Left cardiac atrium (tissue), 4 donors: Measurements from ENCODE around the gene MROH8. TPM values are rescaled to one million over a fixed set of nuclear protein-coding genes. Genes with fewer than 3 reads are reported as not detected.
"Not testable (repeated sequence)": the region's sequence is repeated elsewhere in the genome, so short reads cannot be mapped to it uniquely, and the experiment has no call there.

Source experiments
- ATAC-seq, 2 donors: fragments of 200-7000 bp; cut with Tn5 transposase; one replicate each; pipeline ENCODE4 v1.9.1; 2020; ENCODE audit warnings: mild to moderate bottlenecking in 2 of 2, moderate library complexity in 2 of 2
- DNase-seq: peaks from one replicate; pipeline ENCODE4 v3.0.0-alpha.2; 2020
- intact Hi-C, 2 donors: fragments of 100-400 bp; cut with DNase I; formaldehyde crosslinking; loops; one replicate each; pipeline versions ENCODE4 v1.14.1 to v1.15.1; 2022 to 2023
- total RNA-seq, 2 donors: library from RNA; stranded (reverse); fragmentation: NEBNext Ultra II Directional; extraction: Animal tissue kit (Norgen Biotek cat#: 25700); gene quantifications; one replicate each; pipeline ENCODE4 v1.2.1, GENCODE V29; 2021
- donor health status: DM: no; HTN: yes; CAD: no.
- donor health status: DM: no; HTN: yes; CAD: no; lungs with severe emphysema.
- donor health status: DM: yes; HTN: yes; CAD: no.
- donor health status: Dilated cardiomyopathy.

Gene MROH8
- total RNA-seq, 2 donors from 2014 or later, result 4.8 to 6.8 TPM

DNA sequence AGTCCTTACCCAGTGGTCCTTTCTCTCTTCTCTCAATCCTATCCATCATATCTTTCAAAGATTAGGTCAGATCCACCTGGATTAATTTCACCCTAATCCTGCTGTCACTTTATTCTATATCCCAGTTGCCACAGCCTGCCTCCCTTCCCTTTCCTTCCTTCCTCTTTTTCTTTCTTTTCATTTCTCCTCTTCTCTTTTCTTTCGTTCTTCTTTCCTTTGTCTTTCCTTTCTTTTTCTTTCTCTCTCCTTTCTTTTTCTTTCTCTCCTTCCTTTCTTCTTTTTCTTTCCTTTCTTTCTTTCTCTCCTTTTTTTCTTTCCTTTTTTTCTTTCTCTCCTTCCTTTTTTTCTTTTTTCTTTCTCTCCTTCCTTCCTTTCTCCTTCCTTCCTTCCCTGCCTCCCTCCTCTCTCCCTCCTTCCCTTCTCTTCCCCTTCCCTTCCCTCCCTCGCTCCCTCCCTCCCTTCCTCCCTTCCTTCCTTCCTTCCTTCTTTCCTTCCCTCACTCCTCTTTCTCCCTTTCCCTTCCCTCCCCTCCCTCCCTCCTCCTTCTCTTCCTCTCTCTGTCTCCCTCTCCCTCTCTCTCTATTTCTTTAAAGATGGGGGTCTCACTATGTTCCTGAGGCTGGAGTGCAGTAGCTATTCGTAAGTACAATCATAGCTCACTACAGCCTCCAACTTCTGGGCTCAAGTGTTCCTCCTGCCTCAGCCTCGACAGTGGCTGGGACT lies 15.4 kb downstream of the MROH8 start:
- intact Hi-C loops, result no loop called here
- ATAC-seq (no peak), DNase-seq (no peak)

DNA sequence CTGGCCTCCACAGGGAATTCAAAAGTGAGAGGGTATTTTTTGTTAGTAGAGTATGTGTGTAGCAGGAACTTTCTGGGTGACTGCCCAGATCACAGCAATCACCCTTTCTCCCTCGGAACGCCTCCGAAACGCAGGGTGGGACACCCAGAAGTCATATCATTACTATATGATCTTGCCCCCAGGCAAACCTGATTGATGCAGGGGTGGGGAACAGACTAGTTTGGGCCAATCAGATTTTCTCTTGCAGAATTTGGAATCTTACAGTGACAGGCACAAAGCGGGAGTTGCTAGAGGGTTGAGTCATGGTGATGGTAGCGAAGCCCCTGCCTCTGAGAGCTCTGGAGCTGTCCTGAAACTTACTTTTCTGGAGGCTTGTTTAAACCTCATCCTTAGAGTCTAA lies 16.7 kb downstream of the MROH8 start:
- no peak for ATAC-seq
- intact Hi-C loops, result no loop called here
- no peak for DNase-seq

DNA sequence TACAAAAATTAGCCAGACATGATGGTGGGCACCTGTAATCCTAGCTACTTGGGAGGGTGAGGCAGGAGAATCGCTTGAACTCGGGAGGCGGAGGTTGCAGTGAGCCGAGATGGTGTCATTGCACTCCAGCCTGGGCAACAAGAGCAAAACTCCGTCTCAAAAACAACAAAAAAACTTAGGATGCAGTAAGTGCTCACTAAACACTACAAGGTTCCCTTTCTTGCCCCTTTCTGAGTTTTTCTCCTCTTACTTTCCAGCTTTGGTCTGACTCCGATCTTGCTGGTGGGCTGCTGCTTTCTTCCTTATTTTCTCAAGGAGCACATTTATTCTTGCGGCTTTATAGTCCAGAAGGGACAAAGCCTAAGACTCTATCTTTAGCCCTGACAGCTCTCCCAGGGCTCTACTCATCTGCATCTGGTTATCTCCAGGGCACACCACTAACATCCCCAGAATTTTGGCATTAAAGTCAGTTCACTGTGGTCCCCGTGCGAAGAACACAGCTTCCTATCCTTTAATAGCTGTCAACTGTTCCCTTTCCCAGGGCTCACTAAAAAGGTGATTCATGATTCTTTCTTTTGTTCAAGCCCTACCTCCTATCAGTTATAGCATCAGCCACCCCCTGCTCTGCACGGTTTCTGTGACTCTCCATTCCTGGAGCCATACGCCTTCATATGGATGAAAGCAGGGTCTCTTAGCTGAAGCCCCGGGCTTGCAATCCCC lies 17.4 kb downstream of the MROH8 start:
- intact Hi-C loops, result no loop called here
- ATAC-seq, result peak; percentile 40 to 61
- DNase-seq, result no peak

GRCh38 chr20:37160683-37161082 lies 18.7 kb downstream of the MROH8 start:
- intact Hi-C loops, result no loop called here
- peak; percentile 38 to 74 for ATAC-seq

GRCh38 chr20:37158248-37158647 lies 21.1 kb downstream of the MROH8 start:
- DNase-seq (no peak), ATAC-seq (no peak)
- intact Hi-C loops, result no loop called here

More at GRCh38 chr20:37160683-37161082, 18.7 kb downstream of the MROH8 start:
- DNase-seq, result no peak

- DNase-seq, result no peak
- ATAC-seq, result no peak
- intact Hi-C loops, result no loop called here
These were observed 23.4 kb downstream of the MROH8 start for GRCh38 chr20:37155987-37156386.

- intact Hi-C loops, result no loop called here
- no peak for ATAC-seq
- no peak for DNase-seq
These were observed 24.6 kb downstream of the MROH8 start for GRCh38 chr20:37154684-37155298.

DNA sequence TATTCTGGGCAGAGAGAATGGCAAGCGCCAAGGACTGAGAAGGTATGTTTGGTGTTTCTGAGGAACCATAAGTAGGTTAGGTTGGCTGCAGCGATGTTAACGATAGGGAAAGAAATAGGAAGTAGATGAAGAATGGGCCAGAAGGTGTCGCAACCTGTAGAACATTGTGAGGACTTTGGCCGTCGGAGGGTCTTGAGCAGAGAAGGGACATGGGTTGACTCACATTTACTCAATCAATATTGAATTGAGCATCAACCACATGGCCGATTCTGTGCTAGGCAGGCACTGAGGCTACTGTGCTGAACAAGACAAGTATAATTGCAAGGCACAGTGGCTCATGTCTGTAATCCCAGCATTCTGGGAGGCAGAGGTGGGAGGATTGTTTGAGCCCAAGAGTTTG lies 27.1 kb downstream of the MROH8 start:
- DNase-seq (no peak), ATAC-seq (no peak)
- intact Hi-C loops, result no loop called here

DNA sequence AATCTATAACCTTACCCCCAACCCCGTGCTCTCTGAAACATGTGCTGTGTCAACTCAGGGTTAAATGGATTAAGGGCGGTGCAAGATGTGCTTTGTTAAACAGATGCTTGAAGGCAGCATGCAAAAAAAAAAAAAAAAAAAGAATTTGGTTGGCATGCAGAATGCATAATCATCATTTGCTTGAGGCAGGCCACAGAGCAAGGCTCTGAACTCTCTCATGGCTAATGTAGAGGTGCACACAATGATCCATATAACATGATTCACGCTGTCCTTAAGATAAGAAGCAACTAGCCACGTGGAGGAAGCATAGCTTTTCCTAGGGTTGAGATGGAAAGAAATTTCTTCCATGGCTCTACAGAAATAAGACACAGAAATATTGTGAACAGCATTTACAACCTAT lies 27.8 kb downstream of the MROH8 start:
- intact Hi-C loops, result no loop called here
- no peak for ATAC-seq
- DNase-seq, result no peak

DNA sequence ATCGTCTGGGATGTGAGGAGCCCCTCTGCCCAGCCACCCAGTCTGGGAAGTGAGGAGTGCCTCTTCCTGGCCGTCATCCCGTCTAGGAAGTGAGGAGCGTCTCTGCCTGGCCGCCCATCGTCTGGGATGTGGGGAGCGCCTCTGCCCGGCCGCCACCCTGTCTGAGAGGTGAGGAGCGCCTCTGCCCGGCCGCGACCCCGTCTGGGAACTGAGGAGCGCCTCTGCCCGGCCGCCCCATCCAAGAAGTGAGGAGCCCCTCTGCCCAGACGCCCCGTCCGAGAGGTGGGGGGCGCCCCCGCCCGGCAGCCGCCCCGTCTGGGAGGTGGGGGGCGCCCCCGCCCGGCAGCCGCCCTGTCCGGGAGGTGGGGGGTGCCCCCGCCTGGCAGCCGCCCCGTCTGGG lies 28.5 kb downstream of the MROH8 start:
- DNase-seq, intact Hi-C loops, ATAC-seq: not testable (repeated sequence)

DNA sequence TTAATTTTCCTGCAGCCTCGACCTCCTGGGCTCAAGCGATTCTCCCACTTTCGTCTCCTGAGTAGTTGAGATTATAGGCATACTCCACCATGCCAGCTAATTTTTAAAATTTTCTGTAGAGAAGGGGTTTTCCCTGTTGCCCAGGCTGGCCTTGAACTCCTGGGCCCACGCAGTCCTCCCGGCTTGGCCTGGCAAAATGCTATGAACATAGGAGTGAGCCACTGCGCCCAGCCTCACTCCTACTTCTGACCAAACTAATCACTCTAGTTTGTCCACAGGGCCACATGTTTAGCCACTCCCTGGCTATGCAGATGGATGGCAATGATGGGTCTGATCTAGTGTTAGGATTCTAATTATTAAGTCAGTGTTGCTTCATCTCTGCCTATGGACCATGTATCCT lies 32.1 kb downstream of the MROH8 start:
- intact Hi-C loops, result no loop called here
- ATAC-seq (no peak), DNase-seq (no peak)

- DNase-seq (no peak), ATAC-seq (no peak)
- intact Hi-C loops, result no loop called here
These were observed 34.4 kb downstream of the MROH8 start for GRCh38 chr20:37144856-37145404.

- ATAC-seq (no peak), DNase-seq (no peak)
- intact Hi-C loops, result no loop called here
These were observed 36.6 kb downstream of the MROH8 start for GRCh38 chr20:37142708-37143107.

DNA sequence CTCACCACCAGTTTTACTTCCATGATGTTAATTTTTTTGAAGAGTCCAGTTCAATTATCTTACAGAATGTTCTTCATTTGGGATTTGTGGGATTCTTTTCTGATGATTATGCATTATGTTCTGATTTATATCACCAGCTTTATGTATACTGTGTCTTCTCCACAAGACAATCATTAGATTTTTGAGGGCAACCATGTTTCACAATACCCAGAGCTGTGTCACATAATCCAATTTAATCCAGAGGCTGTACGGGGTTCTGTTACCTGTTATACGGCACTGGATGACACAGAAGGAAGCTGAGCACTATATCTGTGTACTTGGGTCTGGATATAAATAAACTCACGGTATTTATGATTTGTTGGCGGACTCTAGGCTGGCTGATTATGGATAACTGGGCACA lies 41.8 kb downstream of the MROH8 start:
- DNase-seq (no peak), ATAC-seq (no peak)
- intact Hi-C loops, result no loop called here

GRCh38 chr20:37133952-37134351 lies 45.4 kb downstream of the MROH8 start:
- ATAC-seq, result peak in 1 of 2 donors; percentile 15
- intact Hi-C loops, result no loop called here
- no peak for DNase-seq

- intact Hi-C loops, result no loop called here
- DNase-seq (no peak), ATAC-seq (no peak)
These were observed 47.9 kb downstream of the MROH8 start for GRCh38 chr20:37131486-37131885.

- ATAC-seq (no peak), DNase-seq (no peak)
- intact Hi-C loops, result no loop called here
These were observed 50.5 kb downstream of the MROH8 start for GRCh38 chr20:37128803-37129202.

DNA sequence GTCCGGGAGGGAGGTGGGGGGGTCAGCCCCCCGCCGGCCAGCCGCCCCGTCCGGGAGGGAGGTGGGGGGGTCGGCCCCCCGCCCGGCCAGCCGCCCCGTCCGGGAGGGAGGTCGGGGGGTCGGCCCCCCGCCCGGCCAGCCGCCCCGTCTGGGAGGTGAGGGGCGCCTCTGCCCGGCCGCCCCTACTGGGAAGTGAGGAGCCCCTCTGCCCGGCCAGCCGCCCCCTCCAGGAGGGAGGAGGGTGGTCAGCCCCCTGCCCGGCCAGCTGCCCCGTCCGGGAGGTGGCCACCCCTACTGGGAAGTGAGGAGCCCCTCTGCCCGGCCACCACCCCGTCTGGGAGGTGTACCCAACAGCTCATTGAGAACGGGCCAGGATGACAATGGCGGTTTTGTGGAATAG lies 53.1 kb downstream of the MROH8 start:
- ATAC-seq, intact Hi-C loops, DNase-seq: not testable (repeated sequence)

- peak in 1 of 2 donors; percentile 23 for ATAC-seq
These were observed 55.9 kb downstream of the MROH8 start for GRCh38 chr20:37123441-37123840.

GRCh38 chr20:37120497-37120896 lies 58.9 kb downstream of the MROH8 start:
- no peak for ATAC-seq
- intact Hi-C loops, result no loop called here

More at GRCh38 chr20:37123441-37123840, 55.9 kb downstream of the MROH8 start:
- no peak for DNase-seq
- intact Hi-C loops, result no loop called here

More at GRCh38 chr20:37120497-37120896, 58.9 kb downstream of the MROH8 start:
- DNase-seq, result no peak
